Hematopoietic multipotent progenitor cell treated with erythropoietin and hydrocortisone succinate and interleukin-3 and kit ligand, for 8 days (in vitro differentiated cells): Measurements from ENCODE around the gene SLC5A5.

ENCODE experiments used
- DNase-seq: peaks from one replicate; pipeline ENCODE4 v3.0.0-alpha.2; 2015

The SLC5A5 gene

DNA sequence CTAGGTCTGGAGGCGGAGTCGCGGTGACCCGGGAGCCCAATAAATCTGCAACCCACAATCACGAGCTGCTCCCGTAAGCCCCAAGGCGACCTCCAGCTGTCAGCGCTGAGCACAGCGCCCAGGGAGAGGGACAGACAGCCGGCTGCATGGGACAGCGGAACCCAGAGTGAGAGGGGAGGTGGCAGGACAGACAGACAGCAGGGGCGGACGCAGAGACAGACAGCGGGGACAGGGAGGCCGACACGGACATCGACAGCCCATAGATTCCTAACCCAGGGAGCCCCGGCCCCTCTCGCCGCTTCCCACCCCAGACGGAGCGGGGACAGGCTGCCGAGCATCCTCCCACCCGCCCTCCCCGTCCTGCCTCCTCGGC, at the start of gene SLC5A5:
Gene SLC5A5, plus strand, starts transcription at position 68 of the 373 bp plus-strand sequence. CDS start 375 bp downstream, outside the sequence.
- DNase-seq, result no peak

DNA sequence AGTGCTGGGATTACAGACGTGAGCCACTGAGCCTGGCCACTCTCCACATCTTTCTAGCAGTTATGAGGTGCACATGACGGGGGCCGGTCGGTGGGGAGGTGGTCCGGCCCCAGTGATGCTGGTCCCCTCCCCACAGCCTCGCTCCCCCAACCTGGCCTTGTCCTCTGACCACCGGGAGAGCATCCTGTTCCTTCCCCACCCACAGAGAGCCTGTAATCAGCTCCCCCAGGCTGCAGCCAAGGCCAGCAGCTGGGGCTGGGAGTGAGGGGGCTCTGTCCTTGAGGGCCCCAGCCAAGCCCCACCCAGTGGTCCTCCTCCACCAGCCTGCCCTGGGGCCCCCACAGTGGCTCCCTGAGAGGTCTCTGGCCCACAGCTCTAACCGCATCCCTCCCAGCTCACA, 47.4 kb upstream of the SLC5A5 start:
- no peak for DNase-seq

DNA sequence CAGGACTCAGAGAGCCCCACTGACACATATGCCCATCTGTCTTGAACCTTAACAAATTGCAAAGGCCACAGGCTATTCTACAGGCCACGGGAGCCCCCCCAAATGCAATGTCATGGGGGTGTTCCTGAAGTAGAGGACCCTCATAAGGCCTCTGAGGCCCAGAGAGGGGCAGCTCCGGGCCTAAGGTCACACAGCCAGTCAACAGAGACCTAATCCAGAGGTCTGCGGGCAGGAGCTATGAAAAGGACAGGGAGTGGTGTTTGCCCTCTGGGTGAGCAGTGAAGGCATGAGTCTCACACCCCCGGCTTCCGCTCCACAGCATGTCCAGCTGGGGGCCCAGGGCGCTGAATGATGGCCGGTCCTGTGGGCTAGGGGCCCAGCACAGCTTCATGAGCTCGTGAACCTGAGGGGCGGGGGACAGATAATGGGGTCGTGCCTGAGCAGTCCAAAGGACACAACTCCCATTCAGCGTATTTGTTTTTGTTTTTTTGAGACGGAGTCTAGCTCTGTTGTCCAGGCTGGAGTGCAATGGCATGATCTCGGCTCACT, 45.2 kb upstream of the SLC5A5 start:
- DNase-seq, result no peak

DNA sequence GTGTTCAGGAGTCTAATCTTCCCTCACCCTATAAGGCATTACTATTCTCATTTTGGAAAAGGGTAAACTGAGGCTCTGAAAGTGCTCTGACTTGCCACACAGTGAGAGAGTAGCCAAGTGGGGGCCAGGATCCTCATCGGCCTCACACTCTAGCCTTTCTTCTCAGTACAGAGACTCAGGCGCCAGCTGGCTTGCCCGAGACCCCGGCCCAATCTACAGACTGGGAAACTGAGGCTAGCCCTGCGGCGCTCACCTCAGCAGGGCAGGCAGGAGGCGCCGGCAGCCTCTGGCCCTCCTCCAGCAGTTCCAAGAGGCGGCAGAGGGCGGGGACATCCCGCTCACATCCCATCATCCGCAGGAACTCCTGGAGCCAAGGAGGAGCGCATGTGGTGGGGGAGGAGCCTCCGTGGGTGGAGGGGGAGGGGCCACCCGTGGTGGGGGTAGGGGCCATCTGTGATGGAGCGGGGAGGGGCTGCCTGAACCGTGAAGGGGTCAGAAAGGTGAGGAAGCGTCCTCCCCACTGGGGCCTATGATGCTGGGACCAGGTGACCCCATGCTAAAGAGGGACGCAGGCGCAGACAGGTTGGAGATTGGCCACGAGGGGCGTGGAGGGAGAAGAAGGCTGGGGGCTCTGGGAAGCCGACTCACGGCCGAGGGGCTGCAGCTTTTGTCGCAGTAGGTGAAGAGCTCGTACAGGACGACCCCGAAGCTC, 41.7 kb upstream of the SLC5A5 start:
- DNase-seq, result no peak

DNA sequence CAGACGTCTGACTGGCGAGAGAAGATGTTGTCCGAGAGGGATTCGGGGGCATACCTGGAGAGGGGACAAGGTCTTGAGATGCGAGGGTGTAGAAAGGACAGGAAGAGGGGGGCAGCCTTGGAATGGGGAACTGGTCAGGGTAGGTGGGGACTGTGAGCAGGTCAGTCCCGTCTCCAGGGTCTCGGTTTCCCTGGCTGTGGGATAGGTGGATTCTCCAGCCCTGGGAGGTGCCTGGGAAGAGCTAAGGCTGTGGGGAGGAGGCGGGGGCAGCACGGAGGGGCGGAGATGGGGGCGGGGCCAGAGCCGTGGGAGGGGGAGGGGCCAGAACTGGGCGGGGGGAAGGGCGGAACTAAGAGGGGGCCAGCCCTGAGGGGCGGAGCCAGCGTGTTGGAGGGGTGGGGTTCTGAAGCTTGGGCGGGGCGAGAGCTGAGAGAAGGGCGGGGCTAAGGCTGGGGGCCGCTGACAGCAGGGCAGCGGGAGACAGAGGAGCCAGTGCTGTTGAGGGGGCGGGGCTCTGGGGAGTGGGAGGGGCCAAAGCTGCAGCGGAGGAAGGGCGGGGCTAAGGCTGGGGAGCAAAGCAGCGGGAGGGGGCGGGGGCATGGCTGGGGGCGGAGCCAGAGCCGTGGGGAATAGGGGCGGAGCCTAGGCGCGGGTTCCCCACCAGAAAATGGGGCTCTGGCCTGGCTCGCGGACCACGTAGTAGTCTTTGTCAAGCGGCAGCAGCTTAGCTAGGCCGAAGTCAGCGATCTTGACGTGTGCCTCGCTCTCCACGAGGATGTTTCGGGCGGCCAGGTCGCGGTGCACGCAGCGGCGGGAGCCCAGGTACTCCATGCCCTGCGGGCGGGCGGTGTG, 41.0 kb upstream of the SLC5A5 start:
- DNase-seq, result no peak

DNA sequence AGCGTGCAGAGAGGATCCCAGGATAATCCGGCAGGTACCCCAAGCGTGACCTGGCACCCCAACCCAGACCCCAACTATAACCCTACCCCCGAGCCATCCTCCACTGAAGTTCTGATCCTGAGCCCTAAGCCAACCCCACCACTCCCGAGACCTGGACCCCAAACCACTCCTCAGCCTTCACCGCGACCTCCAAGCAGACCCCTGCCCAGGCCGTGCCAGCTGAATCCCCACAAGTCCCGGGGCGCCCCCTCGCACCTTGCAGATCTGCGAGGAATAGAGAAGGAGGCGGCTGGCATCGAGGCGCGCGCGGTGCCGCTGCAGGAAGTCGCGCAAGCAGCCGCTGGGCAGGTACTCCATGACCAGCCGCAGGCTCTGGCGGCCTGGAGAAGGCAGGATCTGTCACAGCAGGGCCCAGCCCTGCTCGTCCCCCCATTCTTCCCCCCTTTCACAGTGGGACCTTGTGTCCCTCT, 40.3 kb upstream of the SLC5A5 start:
- DNase-seq, result no peak

DNA sequence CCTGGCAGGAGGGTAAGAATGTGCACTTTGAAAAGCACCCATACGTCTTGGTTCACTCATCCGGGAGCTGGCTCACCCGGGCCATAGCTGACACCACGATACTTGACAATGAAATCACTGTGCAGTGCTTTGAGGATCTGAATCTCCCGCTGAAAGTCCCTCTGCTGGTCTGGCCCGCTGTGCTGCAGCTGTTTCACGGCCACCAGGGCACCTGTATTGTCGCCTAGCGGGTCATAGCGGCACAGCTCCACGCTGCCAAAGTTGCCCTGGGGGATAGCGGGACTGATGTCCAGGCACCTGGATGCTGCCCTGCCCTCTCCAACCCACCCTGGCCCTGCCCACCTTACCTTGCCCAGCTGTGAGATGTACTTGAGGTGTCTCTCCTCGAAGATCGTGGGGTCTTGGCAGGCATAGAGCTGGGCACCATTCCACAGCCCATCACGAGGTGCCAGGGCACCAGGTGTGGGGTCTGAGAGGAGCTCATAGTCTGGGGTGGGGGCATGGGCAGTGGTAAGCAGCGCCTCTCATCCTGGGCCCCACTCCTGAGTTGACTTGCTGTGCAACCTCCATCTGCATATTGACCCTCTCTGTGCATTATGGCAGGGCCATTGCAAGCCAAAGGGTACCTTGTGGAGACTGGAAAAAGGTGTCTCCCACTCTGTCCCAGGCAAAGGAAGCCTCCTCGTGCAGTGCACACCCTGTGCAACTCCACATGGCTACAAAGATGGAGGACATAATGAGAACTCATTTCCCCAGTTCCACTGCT, 39.1 kb upstream of the SLC5A5 start:
- no peak for DNase-seq

DNA sequence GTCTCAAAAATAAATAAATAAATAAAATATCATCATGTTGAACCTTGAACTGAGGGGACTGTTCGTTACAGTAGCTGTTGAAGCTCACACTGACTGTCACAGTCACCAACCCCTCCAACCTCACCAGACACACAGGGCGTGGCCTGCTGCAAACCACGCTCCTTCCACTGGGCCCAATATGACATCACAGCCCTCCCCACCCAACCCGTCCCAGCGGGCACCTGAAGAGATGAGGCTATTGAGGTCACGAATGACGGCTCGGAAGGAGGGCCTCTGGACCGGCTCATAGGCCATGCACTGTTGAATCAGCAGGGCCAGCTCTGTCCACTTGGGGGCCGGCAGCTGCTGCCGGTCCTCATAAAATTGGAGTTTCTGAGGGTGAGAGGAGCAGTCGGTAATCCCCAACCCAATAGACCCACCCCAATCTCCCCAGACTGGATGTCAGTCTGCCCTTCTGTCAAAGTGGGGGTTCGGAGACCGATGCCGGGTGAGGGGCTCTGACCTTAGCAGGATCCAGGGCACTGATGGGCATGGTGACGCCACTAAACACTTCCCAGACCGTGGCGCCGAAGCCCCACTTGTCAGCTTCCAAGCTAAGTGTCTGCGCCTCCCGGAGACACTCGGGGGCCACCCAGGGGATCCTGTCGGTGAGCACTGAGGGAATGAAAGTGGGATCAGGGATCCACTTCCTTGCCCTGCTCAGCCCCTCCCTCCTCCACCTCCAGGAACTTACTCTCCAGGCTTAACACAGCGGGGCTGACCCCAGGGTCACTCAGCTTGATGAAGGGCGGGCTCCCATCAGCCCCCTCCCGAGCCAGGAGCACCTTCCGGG, 37.2 kb upstream of the SLC5A5 start:
- no peak for DNase-seq

DNA sequence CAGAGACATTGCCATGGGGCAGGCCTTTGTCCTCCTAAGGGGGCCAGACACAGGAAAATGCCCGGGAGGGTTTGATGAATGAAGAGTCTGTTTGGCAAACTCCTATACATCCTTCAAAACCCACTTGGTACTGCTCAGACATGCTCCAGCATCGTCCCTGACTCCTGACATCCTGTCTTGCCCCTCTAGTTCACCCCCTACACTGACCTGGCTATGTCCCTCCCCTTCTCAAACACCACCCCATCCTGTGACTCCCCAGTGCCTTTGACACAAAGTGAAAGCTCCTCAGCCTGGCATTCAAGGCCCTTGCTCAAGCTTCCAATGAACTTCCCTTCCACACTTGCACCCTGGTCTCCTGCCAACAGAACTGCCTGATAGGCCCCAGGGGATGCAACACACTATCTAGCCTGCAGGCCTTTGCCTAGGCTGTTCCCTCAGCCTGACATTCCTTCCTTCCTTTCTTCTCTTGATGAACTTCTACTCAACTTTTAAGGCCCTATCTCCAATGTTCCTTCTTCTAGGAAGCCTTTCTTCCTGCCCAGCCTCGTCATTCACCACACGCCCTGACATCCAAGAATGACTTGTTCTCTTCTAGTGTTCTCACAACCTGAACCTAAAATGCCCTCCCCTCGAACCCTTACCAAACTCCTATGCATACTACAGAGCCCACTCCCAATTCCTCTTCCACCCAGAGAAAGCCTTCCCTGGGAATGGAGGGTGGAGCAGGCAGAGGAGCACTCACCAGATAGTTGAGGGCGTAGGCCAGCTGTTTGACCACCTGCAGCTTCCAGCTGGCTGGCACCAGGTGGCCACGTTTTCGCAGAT, 36.4 kb upstream of the SLC5A5 start:
- DNase-seq, result no peak

DNA sequence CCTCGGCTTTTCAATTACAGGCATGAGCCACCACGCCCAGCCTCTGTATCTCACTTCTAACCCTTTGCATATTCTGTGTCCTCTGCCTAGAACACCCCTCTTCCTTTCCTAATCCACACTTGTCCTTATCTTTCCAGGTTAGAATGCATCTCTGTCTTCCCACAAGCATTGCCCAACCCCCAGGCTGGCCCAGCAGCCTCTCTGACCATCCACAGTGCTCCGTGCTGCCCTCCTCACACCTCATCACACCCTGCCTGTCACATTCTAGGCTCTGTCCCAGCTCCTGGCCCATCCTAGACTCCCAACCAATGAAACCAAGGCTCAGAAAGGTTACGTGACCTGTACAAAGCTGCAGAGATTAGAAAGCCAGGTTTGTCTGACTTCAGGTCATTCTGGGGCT, 35.2 kb upstream of the SLC5A5 start:
- DNase-seq, result no peak

DNA sequence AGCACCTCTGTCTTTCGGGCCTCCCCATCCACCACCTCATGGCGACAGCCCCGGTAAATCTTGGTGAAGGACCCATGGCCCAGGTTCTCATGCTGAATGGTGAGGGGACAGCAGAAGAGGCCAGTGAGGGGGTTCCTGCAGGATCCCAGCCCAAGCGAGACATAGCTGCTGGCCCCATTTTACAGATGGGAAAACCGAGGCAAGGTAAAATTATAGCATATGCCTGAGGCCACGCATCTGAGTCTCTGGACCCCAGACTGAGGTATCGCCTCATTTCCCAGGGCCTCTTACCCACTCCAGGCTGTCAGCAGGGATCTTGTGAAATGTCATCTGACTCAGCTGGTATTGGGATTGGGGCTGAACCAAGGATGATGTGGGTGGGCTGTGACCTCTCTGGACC, 33.8 kb upstream of the SLC5A5 start:
- DNase-seq, result no peak

DNA sequence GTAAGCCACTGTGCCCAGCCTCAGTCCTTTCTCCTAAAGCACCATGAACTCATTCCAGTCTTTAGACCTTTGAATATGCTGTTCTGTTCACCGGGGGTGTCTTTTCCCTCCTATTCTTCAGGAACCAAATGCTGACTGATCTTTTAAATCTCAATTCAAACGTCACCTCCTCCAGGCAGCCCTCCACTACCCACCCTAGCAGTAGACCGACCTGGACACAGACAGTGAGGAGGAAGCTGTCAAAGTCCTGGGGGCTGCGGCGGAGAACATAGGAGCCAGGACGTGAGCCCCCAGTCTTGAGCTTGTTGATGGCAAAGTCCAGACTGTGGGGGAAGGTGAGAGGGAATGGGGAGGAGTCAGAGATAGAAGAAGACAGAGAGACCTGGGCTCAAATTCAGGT, 31.7 kb upstream of the SLC5A5 start:
- no peak for DNase-seq

DNA sequence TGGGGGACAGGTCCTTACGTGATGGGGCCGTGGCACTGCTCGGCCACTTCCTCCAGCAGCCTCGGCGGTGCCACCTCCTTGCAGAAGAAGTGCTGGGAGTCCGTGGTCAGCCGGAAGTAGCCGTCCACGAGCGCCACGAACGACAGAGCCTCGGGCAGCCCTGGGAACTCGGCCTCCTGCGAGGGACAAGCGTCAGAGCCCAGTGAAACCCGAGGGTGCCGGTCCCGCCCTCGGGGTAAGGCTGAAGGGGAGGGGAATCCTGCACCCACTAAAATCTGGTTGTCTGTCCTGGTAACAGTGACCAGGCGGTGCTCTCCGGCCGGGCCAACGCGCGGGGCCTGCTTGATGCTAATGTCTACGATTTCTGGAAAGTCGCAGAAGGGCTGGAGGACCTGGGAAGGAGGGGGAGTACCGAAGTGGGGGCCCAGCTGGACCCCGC, 30.4 kb upstream of the SLC5A5 start:
- DNase-seq, result no peak

DNA sequence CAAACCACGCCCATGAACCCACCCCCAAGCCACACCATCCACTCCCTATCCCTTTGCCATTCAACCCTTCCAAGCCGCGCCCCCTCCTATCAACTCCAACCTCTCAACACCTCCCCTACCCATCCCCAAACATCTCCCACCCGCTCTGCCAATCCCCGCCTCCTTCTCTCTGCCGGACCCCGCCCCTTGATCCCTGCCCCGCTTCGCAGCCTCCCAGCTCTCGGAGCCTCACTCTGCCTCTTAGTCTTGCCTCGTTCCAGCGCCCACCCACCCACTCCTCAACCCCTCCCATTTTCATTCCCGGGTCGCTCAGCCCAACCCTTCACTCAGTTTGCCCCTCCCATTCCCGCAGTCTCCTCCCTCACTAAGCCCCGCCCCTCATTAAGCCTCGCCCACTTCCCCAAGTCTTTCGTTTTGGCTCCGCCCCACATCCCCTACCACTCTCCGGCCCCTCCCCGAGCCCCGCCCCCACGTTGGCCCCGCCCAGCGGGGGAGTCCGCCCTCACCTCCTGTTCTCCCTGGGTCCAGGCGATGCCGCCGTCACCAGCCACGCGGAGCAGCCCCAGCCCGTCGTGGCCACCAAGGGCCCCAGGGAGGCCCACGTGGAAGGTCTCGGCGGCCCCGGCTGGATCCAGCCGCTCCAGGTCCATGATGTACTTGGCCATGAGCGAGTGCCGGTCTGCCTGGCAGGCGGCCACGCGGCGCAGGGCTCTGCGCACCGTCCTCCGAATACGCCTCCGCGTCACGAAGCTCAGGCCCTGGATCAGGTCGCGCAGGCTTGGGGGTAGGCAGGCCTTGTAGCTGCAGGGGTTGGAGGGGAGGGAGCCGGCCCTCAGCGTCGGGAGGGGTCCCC, 29.7 kb upstream of the SLC5A5 start:
- DNase-seq, result no peak

DNA sequence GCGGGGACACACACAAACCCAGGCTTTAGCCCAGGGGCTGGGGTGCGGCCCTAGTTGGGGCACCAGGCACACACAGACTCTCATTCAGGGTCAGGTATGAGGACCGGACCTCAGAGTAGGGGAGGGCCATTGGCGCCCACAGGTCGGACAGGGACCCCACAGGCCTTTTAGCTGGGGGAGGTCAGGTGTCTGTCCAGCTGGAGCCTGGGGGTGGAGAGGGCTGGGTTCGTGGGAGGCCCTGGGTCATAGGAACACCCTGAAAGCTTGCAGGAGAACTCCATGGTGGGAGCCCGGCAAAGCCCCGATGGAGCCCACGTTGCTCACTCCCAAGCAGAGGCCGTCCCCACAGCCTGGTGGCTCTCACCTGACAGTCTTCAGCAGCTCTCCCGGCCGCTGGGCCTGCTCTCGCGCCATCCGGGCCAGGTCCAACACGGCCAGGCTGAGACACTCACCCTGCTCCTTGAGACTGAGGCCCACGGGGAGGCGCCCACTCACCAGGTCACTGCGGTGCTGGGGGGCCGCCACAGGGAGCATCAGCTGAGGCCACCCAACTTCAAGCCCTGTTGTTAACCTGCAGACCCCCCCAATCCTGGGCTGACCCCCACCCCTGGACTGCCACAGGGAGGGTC, 29.0 kb upstream of the SLC5A5 start:
- DNase-seq, result no peak

DNA sequence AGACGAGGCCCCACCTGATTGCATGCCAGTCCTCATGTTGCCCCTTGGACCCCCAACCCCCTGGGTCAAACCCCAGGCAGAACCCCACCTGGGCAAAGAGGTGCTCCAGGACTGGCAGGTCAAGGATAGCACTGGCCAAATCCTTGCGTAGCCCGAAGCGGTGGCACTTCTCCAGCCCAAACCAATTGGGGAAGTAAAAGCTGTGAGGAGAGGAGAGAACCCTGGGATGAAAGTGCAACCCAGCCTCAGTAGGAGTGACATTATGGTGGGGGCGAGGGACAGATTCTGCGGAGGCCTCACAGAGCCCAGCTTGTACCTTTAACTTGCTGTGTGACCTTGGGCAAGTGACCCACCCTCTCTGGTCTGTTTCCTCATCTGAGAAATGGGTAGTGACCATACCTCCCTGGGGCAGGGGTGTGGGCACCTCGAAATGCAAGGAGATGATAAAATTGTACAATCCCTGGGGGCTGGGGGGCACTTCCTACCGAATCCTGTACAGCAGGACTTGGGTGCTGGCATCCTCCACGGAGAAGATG, 28.4 kb upstream of the SLC5A5 start:
- DNase-seq, result no peak

DNA sequence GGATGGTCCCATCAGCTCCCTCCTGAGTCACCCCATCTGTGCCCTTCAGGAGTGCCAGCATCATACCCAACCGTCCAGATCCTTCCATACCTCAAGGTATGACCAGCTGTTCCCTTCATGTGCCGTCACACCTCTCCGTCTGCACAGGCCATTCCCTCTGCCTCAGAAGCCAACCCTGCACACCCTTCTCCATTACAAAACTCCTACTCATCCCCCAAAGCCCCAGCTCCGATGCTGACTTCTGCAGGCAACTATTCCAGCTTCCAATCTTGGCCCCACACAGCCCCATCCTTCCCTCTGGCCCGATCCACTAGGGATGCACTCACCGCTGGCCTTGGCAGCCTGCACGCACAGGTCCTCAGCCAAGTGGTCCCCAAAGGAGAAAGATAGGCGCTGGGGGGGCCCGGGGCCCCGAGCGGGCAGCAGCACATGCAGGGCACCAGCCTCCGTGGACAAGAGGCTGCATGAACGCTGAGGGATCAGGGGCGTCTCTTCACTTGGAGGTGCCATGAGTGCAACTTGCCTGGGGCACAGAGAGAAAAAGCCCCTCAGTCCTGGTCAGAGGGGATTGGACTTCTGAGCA, 27.7 kb upstream of the SLC5A5 start:
- no peak for DNase-seq

DNA sequence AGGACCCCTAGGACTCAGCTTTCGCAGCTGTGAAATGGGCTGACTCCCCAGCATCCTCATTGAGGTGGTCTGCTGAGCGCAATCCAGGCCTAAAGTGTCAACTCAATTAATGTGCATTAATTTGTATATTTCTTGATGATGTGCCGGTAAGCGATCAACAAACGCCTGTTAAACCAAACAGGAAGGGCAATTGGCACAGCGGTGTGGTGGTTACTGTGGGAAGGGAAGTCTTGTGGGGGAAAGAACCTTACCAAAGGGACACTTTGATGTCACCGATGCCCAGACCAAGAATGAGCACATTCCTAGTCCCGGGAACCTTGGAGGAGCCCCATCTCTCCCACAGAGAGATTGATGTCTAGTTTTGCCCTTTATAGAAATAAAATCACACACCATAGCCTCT, 25.6 kb upstream of the SLC5A5 start:
- no peak for DNase-seq
